ENCODE data around the gene RAB11B. TPM values are rescaled to one million over a fixed set of nuclear protein-coding genes. Genes with fewer than 3 reads are reported as not detected.
"Not testable (repeated sequence)": the region's sequence is repeated elsewhere in the genome, so short reads cannot be mapped to it uniquely, and the experiment has no call there.

RAB11B gene
- total RNA-seq = 10 to 100 TPM; 28.6 to 71.8 (median 36.1) TPM

- ATAC-seq = peak; percentile 96
- no peaks in the 10 kb centered on the region for H3K9me3 ChIP-seq
- peak within 1 kb of the TSS; percentile 98 to 100 (median 99) for H3K27ac ChIP-seq
- 0% methylated on average over 8 to 24 of the region's 70 CpGs for WGBS, 2 donors (ENCODE audit: low coverage in 1 of 2)
- H3K4me1 ChIP-seq = peaks cover 7 to 54% (median 39%) of the 10 kb centered on the region in 3 donors
- no peaks in the 10 kb centered on the region for H3K36me3 ChIP-seq
- TF ChIP-seq EP300 (IDR thresholded peaks at IDR 0.05) (no peak), POLR2AphosphoS5 (IDR thresholded peaks at IDR 0.05) (peak; percentile 56), POLR2A (IDR thresholded peaks at IDR 0.05) (peak; percentile 74 to 79), CTCF (IDR thresholded peaks at IDR 0.05) (no peak)
- no peaks in the 10 kb centered on the region for H3K27me3 ChIP-seq
- peak within 1 kb of the TSS; percentile 78 to 82 for H3K4me3 ChIP-seq
These were observed at the start of gene RAB11B for GRCh38 chr19:8389891-8390616. TSS of gene RAB11B (plus strand) at chr19:8390360. CDS start at chr19:8390417, 57 bp downstream.

- peaks cover 0 to 34% (median 9%) of the 10 kb centered on the region in 3 donors for H3K4me1 ChIP-seq
- peaks cover 84% of the 10 kb centered on the region for H3K27me3 ChIP-seq
- peak overlapping the region in 3 of 4 donors; percentile 83 to 86 (median 85) for H3K27ac ChIP-seq
- ATAC-seq, H3K36me3 ChIP-seq, H3K9me3 ChIP-seq: not testable (repeated sequence)
- 98% methylated on average over 4 of the region's 4 CpGs; no CpG with 5 or more reads in 1 of the 2 donors for WGBS, 2 donors (ENCODE audit: low coverage in 1 of 2)
- peak overlapping the region in 1 of 2 donors; percentile 62 for H3K4me3 ChIP-seq
These were observed 48.7 kb upstream of the RAB11B start for GRCh38 chr19:8341504-8341903.

GRCh38 chr19:8342316-8342683 lies 47.9 kb upstream of the RAB11B start:
- H3K27ac ChIP-seq = peak overlapping the region; percentile 3 to 86 (median 84)
- peak overlapping the region; percentile 39 to 62 for H3K4me3 ChIP-seq
- TF ChIP-seq POLR2AphosphoS5 (IDR thresholded peaks at IDR 0.05) (no peak), POLR2A (IDR thresholded peaks at IDR 0.05) (no peak), CTCF (IDR thresholded peaks at IDR 0.05) (no peak), EP300 (IDR thresholded peaks at IDR 0.05) (no peak)
- H3K4me1 ChIP-seq = peaks cover 0 to 34% (median 9%) of the 10 kb centered on the region in 3 donors
- no peak for ATAC-seq
- no peaks in the 10 kb centered on the region for H3K9me3 ChIP-seq
- WGBS, 2 donors (ENCODE audit: low coverage in 1 of 2) = 42% methylated on average over 10 of the region's 14 CpGs; no CpG with 5 or more reads in 1 of the 2 donors
- H3K36me3 ChIP-seq = no peaks in the 10 kb centered on the region
- H3K27me3 ChIP-seq = peaks cover 77% of the 10 kb centered on the region

GRCh38 chr19:8342684-8343482 lies 47.3 kb upstream of the RAB11B start, which contains the start of gene KANK3:
TSS of gene KANK3 (minus strand) at chr19:8343262. CDS start at chr19:8337828, 5,434 bp downstream.
- Histone ChIP-seq H3K27me3 (peaks cover 71% of the 10 kb centered on the region), H3K9me3 (no peaks in the 10 kb centered on the region), H3K4me3 (peak within 1 kb of the TSS; percentile 39 to 62), H3K4me1 (peaks cover 0 to 31% (median 9%) of the 10 kb centered on the region in 3 donors), H3K36me3 (no peaks in the 10 kb centered on the region), H3K27ac (peak within 1 kb of the TSS; percentile 3 to 86 (median 84))
- WGBS, 2 donors (ENCODE audit: low coverage in 1 of 2) = 40% methylated on average over 1 of the region's 65 CpGs; no CpG with 5 or more reads in 1 of the 2 donors
- TF ChIP-seq EP300 (IDR thresholded peaks at IDR 0.05) (no peak), POLR2A (IDR thresholded peaks at IDR 0.05) (peak; percentile 34 to 52), CTCF (IDR thresholded peaks at IDR 0.05) (no peak), POLR2AphosphoS5 (IDR thresholded peaks at IDR 0.05) (peak; percentile 38)
- peak; percentile 93 for ATAC-seq

- peak overlapping the region in 1 of 2 donors; percentile 62 for H3K4me3 ChIP-seq
- 42 to 46% methylated on average over 3 to 8 of the region's 11 CpGs for WGBS, 2 donors (ENCODE audit: low coverage in 1 of 2)
- H3K27ac ChIP-seq = no peak overlapping the region
- ATAC-seq = no peak
- H3K9me3 ChIP-seq = no peaks in the 10 kb centered on the region
- H3K27me3 ChIP-seq = peaks cover 65% of the 10 kb centered on the region
- H3K4me1 ChIP-seq = peaks cover 0 to 27% (median 9%) of the 10 kb centered on the region in 3 donors
- no peak for TF ChIP-seq POLR2A (IDR thresholded peaks at IDR 0.05)
- TF ChIP-seq CTCF (IDR thresholded peaks at IDR 0.05) = no peak
- H3K36me3 ChIP-seq = no peaks in the 10 kb centered on the region
These were observed 46.7 kb upstream of the RAB11B start for GRCh38 chr19:8343483-8343844.

GRCh38 chr19:8349629-8350372 lies 40.4 kb upstream of the RAB11B start:
- H3K27ac ChIP-seq, H3K36me3 ChIP-seq, H3K9me3 ChIP-seq, H3K4me3 ChIP-seq, ATAC-seq: not testable (repeated sequence)
- Histone ChIP-seq H3K27me3 (peaks cover 45% of the 10 kb centered on the region), H3K4me1 (peaks cover 0 to 23% (median 8%) of the 10 kb centered on the region in 3 donors)
- WGBS, 2 donors (ENCODE audit: low coverage in 1 of 2) = 60 to 68% methylated on average over 7 to 8 of the region's 8 CpGs

Data from gastroesophageal sphincter (tissue), 4 donors.